DMS153 treated with DMSO at 0.1 percent for 48 hours (cell line): ENCODE data around the gene NSG1.
"Not testable (repeated sequence)": the region's sequence is repeated elsewhere in the genome, so short reads cannot be mapped to it uniquely, and the experiment has no call there.

ENCODE experiments used
- DNase-seq: peaks from one replicate; lab custom pipeline; 2025; ENCODE audit not compliant: unreplicated experiment; lab: John Stamatoyannopoulos, UW

The NSG1 gene

GRCh38 chr4:4386736-4387392 lies at the start of gene NSG1:
TSS of gene NSG1 (plus strand) at chr4:4387102. CDS start at chr4:4387630, 528 bp downstream.
- DNase-seq = no peak

- no peak for DNase-seq
These were observed 48.5 kb upstream of the NSG1 start for GRCh38 chr4:4338210-4339001.

- DNase-seq = no peak
These were observed 47.3 kb upstream of the NSG1 start for GRCh38 chr4:4339504-4340085.

- no peak for DNase-seq
These were observed 44.8 kb upstream of the NSG1 start for GRCh38 chr4:4341861-4342650.

GRCh38 chr4:4343038-4343437 lies 43.9 kb upstream of the NSG1 start:
- no peak for DNase-seq

GRCh38 chr4:4344915-4345527 lies 41.9 kb upstream of the NSG1 start:
- DNase-seq = no peak

GRCh38 chr4:4347585-4347984 lies 39.3 kb upstream of the NSG1 start:
- DNase-seq = no peak

- DNase-seq = not testable (repeated sequence)
These were observed 38.3 kb upstream of the NSG1 start for GRCh38 chr4:4348585-4348984.

- no peak for DNase-seq
These were observed 37.0 kb upstream of the NSG1 start for GRCh38 chr4:4349867-4350266.

GRCh38 chr4:4350909-4351308 lies 36.0 kb upstream of the NSG1 start:
- DNase-seq = no peak

- DNase-seq = no peak
These were observed 31.6 kb upstream of the NSG1 start for GRCh38 chr4:4355302-4355701.

GRCh38 chr4:4356106-4357041 lies 30.5 kb upstream of the NSG1 start:
- DNase-seq = no peak

- DNase-seq = no peak
These were observed 28.6 kb upstream of the NSG1 start for GRCh38 chr4:4358093-4358854.

GRCh38 chr4:4361883-4362282 lies 25.0 kb upstream of the NSG1 start:
- no peak for DNase-seq

GRCh38 chr4:4362991-4363697 lies 23.8 kb upstream of the NSG1 start:
- no peak for DNase-seq

- no peak for DNase-seq
These were observed 22.8 kb upstream of the NSG1 start for GRCh38 chr4:4364061-4364460.

GRCh38 chr4:4364486-4365208 lies 22.3 kb upstream of the NSG1 start:
- no peak for DNase-seq
